ENCODE results near the gene FFAR1. TPM values are rescaled to one million over a fixed set of nuclear protein-coding genes. Genes with fewer than 3 reads are reported as not detected.
"Not testable (repeated sequence)": the region's sequence is repeated elsewhere in the genome, so short reads cannot be mapped to it uniquely, and the experiment has no call there.

Gene FFAR1
- total and polyA plus RNA-seq, 2 donors (not counting 1 experiment from before 2014, with no cell fraction given): not detected

GRCh38 chr19:35375505-35376307 lies 28.0 kb downstream of the FFAR1 start:
- TF ChIP-seq EZH2 (IDR thresholded peaks at IDR 0.05; ENCODE audit: low read length, missing control alignments) (no peak), CTCF (conservative IDR thresholded peaks at IDR 0.05 in 1 of 2, IDR thresholded peaks at IDR 0.05 in 1 of 2; ENCODE audit: low read depth in 1 of 2, low read length in 2 of 2) (no peak)
- Histone ChIP-seq H4K20me1 (ENCODE audit: control insufficient read depth, extremely low read depth, insufficient read depth, low read length) (no peaks in the 10 kb centered on the region), H3K79me2 (ENCODE audit: control insufficient read depth, insufficient read depth, low read length) (no peaks in the 10 kb centered on the region), H2AFZ (ENCODE audit: low read length) (no peak overlapping the region), H3K4me3 (replicated peaks in 1 of 4; ENCODE audit: control extremely low read depth in 1 of 4, insufficient read depth in 1 of 4, low read depth in 3 of 4, low read length in 4 of 4) (no peak overlapping the region), H3K9ac (ENCODE audit: insufficient read depth, low read length) (no peak overlapping the region), H3K4me1 (ENCODE audit: control insufficient read depth, extremely low read depth, insufficient read depth, low read length) (no peaks in the 10 kb centered on the region), H3K4me2 (ENCODE audit: extremely low read depth, insufficient read depth, low read length) (no peak overlapping the region), H3K9me3 (ENCODE audit: control insufficient read depth, insufficient read depth, low read depth, low read length) (no peaks in the 10 kb centered on the region), H3K36me3 (ENCODE audit: control insufficient read depth, insufficient read depth, low read length) (no peaks in the 10 kb centered on the region), H3K27me3 (ENCODE audit: control insufficient read depth, insufficient read depth, low read length) (no peaks in the 10 kb centered on the region), H3K27ac (ENCODE audit: insufficient read depth, low read length) (no peak overlapping the region)
- DNase-seq (ENCODE audit: low read depth in 2 of 2): no peak

GRCh38 chr19:35377656-35378055 lies 30.0 kb downstream of the FFAR1 start:
- H3K4me1 ChIP-seq (ENCODE audit: control insufficient read depth, extremely low read depth, insufficient read depth, low read length): no peaks in the 10 kb centered on the region
- H3K4me2 ChIP-seq (ENCODE audit: extremely low read depth, insufficient read depth, low read length): no peak overlapping the region
- no peak overlapping the region for H3K4me3 ChIP-seq (replicated peaks in 1 of 4; ENCODE audit: control extremely low read depth in 1 of 4, insufficient read depth in 1 of 4, low read depth in 3 of 4, low read length in 4 of 4)
- no peak for DNase-seq (ENCODE audit: low read depth in 2 of 2)
- H4K20me1 ChIP-seq (ENCODE audit: control insufficient read depth, extremely low read depth, insufficient read depth, low read length): no peaks in the 10 kb centered on the region
- H3K27ac ChIP-seq (ENCODE audit: insufficient read depth, low read length): no peak overlapping the region
- H3K79me2 ChIP-seq (ENCODE audit: control insufficient read depth, insufficient read depth, low read length): no peaks in the 10 kb centered on the region
- H3K36me3 ChIP-seq (ENCODE audit: control insufficient read depth, insufficient read depth, low read length): no peaks in the 10 kb centered on the region
- no peaks in the 10 kb centered on the region for H3K9me3 ChIP-seq (ENCODE audit: control insufficient read depth, insufficient read depth, low read depth, low read length)
- no peak overlapping the region for H3K9ac ChIP-seq (ENCODE audit: insufficient read depth, low read length)
- H2AFZ ChIP-seq (ENCODE audit: low read length): no peak overlapping the region
- TF ChIP-seq EZH2 (IDR thresholded peaks at IDR 0.05; ENCODE audit: low read length, missing control alignments): no peak
- TF ChIP-seq CTCF (conservative IDR thresholded peaks at IDR 0.05 in 1 of 2, IDR thresholded peaks at IDR 0.05 in 1 of 2; ENCODE audit: low read depth in 1 of 2, low read length in 2 of 2): no peak
- no peaks in the 10 kb centered on the region for H3K27me3 ChIP-seq (ENCODE audit: control insufficient read depth, insufficient read depth, low read length)

- no peak overlapping the region for H3K4me3 ChIP-seq (replicated peaks in 1 of 4; ENCODE audit: control extremely low read depth in 1 of 4, insufficient read depth in 1 of 4, low read depth in 3 of 4, low read length in 4 of 4)
- no peak overlapping the region for H3K9ac ChIP-seq (ENCODE audit: insufficient read depth, low read length)
- no peak overlapping the region for H3K4me2 ChIP-seq (ENCODE audit: extremely low read depth, insufficient read depth, low read length)
- no peaks in the 10 kb centered on the region for H3K27me3 ChIP-seq (ENCODE audit: control insufficient read depth, insufficient read depth, low read length)
- no peak overlapping the region for H2AFZ ChIP-seq (ENCODE audit: low read length)
- DNase-seq (ENCODE audit: low read depth in 2 of 2): no peak
- TF ChIP-seq CTCF (conservative IDR thresholded peaks at IDR 0.05 in 1 of 2, IDR thresholded peaks at IDR 0.05 in 1 of 2; ENCODE audit: low read depth in 1 of 2, low read length in 2 of 2): no peak
- no peak for TF ChIP-seq EZH2 (IDR thresholded peaks at IDR 0.05; ENCODE audit: low read length, missing control alignments)
- H3K9me3 ChIP-seq (ENCODE audit: control insufficient read depth, insufficient read depth, low read depth, low read length): no peaks in the 10 kb centered on the region
- no peaks in the 10 kb centered on the region for H3K79me2 ChIP-seq (ENCODE audit: control insufficient read depth, insufficient read depth, low read length)
- H3K27ac ChIP-seq (ENCODE audit: insufficient read depth, low read length): no peak overlapping the region
- H3K4me1 ChIP-seq (ENCODE audit: control insufficient read depth, extremely low read depth, insufficient read depth, low read length): no peaks in the 10 kb centered on the region
- H3K36me3 ChIP-seq (ENCODE audit: control insufficient read depth, insufficient read depth, low read length): no peaks in the 10 kb centered on the region
- H4K20me1 ChIP-seq (ENCODE audit: control insufficient read depth, extremely low read depth, insufficient read depth, low read length): no peaks in the 10 kb centered on the region
Measured at GRCh38 chr19:35378356-35378755, 30.7 kb downstream of the FFAR1 start.

- not testable (repeated sequence) for H3K4me1 ChIP-seq (ENCODE audit: control insufficient read depth, extremely low read depth, insufficient read depth, low read length); H3K27me3 ChIP-seq (ENCODE audit: control insufficient read depth, insufficient read depth, low read length); DNase-seq (ENCODE audit: low read depth in 2 of 2); H3K4me2 ChIP-seq (ENCODE audit: extremely low read depth, insufficient read depth, low read length); H3K9ac ChIP-seq (ENCODE audit: insufficient read depth, low read length); H2AFZ ChIP-seq (ENCODE audit: low read length); H3K36me3 ChIP-seq (ENCODE audit: control insufficient read depth, insufficient read depth, low read length); H3K27ac ChIP-seq (ENCODE audit: insufficient read depth, low read length); H3K4me3 ChIP-seq (replicated peaks in 1 of 4; ENCODE audit: control extremely low read depth in 1 of 4, insufficient read depth in 1 of 4, low read depth in 3 of 4, low read length in 4 of 4); H3K79me2 ChIP-seq (ENCODE audit: control insufficient read depth, insufficient read depth, low read length); H3K9me3 ChIP-seq (ENCODE audit: control insufficient read depth, insufficient read depth, low read depth, low read length); H4K20me1 ChIP-seq (ENCODE audit: control insufficient read depth, extremely low read depth, insufficient read depth, low read length)
Measured at GRCh38 chr19:35379545-35379944, 31.8 kb downstream of the FFAR1 start.

Measured in fibroblast of lung (primary cell).